ENCODE data around the gene CDKN1B. TPM values are rescaled to one million over a fixed set of nuclear protein-coding genes. Genes with fewer than 3 reads are reported as not detected.

Gene CDKN1B
- total RNA-seq: 63.0 TPM

DNA sequence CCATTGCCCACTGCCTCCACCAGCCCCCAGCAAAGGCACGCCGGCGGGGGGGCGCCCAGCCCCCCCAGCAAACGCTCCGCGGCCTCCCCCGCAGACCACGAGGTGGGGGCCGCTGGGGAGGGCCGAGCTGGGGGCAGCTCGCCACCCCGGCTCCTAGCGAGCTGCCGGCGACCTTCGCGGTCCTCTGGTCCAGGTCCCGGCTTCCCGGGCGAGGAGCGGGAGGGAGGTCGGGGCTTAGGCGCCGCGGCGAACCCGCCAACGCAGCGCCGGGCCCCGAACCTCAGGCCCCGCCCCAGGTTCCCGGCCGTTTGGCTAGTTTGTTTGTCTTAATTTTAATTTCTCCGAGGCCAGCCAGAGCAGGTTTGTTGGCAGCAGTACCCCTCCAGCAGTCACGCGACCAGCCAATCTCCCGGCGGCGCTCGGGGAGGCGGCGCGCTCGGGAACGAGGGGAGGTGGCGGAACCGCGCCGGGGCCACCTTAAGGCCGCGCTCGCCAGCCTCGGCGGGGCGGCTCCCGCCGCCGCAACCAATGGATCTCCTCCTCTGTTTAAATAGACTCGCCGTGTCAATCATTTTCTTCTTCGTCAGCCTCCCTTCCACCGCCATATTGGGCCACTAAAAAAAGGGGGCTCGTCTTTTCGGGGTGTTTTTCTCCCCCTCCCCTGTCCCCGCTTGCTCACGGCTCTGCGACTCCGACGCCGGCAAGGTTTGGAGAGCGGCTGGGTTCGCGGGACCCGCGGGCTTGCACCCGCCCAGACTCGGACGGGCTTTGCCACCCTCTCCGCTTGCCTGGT, at the start of gene CDKN1B:
Gene CDKN1B (plus strand): TSS at position 576 of the 793 bp plus-strand sequence. CDS start 472 bp downstream, outside the sequence.
- DNase-seq (ENCODE audit: low spot score): peak; percentile 94

GRCh38 chr12:12668005-12668404, 49.2 kb upstream of the CDKN1B start:
- DNase-seq (ENCODE audit: low spot score): no peak

- no peak for DNase-seq (ENCODE audit: low spot score)
Observed at GRCh38 chr12:12669020-12669419, 48.1 kb upstream of the CDKN1B start.

DNA sequence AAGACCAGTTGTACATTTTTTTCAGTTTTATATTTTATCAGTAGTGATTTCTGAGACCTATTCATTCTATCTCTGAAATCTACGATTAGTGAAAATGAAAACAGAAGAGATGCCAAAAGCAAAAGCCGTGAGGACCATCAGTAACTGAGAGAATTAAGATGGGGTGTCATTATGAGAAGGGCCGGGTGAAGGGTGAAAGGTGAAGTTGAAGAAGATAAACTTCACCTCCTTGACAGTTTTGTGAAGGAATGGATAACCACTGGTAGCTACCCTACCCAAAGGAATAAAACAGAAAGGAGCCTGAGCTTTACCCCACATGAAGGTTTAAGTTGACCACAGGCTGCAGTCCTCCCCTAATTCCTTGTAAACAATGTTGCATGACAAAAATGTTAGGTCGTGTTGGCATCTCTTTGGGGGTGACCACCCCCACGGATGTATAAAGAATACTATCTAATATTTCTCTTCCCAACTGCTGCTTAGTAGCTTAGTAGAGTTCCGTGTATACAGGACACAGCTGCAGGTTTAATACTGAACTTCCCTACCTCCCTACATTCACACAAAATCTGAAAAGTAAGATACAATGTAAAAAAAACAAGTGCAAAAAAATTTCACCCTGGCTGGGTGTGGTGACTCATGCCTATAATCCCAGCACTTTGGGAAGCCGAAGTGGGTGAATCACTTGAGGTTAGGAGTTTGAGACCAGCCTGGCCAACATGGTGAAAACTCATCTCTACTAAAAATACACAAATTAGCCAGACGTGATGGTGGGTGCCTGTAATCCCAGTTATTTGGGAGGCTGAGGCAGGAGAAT, 45.1 kb upstream of the CDKN1B start:
- DNase-seq (ENCODE audit: low spot score): no peak

DNA sequence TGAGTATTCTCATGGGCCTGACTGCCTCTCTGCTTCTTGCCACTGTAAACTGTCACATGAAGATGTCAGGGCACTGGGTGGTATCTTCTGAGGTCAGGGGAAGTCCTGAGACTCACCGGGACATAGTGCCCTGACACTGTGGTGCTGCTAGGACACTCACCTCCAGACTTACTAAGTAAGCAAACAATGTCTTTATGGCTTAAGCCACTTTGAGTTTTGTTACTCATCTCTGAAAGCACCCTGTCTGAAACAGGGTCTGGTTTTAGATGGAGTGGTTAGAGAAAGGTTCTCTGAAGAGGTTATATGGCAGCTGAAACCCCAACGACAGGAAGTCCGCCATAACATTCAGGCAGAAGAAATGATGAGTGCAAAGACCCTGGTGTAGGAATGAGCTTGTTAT, 43.9 kb upstream of the CDKN1B start:
- DNase-seq (ENCODE audit: low spot score): no peak

DNA sequence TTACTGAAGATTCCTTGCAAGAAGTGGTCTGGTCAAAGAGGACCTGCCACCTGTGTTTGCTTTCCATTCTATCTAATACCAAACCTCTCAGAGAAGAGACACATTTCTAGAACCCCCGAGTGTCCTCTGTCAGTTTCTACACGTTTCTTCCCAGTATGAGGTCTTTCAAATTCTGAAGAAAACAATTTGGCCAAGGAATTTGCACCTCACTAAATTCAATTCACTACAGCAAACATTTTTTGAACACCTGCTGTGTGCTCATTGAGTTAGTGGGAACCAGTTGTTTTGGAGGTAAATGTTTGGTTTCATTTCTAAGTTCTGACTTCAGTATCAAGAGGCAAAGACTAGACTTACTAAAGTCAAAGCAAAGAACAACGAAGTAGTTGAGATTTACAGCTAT, 40.6 kb upstream of the CDKN1B start:
- no peak for DNase-seq (ENCODE audit: low spot score)

- DNase-seq (ENCODE audit: low spot score): no peak
Observed at GRCh38 chr12:12681061-12681765, 36.0 kb upstream of the CDKN1B start.

GRCh38 chr12:12682284-12682683, 34.9 kb upstream of the CDKN1B start:
- no peak for DNase-seq (ENCODE audit: low spot score)

DNA sequence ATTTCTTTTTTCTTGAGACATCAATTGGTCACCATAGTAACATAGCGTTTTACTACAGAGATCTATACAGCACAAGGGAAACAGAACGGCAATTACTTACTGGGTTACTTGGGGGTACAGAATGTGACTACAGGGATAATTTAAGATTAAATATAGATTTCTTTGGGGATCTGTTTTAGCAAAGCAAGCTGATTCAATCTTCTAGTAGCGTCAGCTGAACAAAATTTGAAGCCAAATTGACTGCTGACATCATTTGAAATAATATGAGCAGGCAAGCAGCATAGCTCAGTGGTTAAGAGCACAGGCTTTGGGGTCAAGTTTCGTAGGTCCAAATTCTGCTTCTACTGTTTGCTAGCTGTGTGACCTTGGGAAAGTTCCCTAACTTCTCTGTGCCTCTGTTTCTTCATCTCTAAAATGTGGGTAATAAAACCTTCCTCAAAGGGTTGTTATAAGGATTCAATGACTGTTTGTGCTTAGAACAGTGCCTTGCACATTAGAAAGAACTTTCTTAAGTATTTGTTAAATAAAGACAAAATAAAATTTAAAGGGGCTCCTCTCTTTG, 34.0 kb upstream of the CDKN1B start:
- DNase-seq (ENCODE audit: low spot score): no peak

- no peak for DNase-seq (ENCODE audit: low spot score)
Observed at GRCh38 chr12:12683725-12684124, 33.4 kb upstream of the CDKN1B start.

DNA sequence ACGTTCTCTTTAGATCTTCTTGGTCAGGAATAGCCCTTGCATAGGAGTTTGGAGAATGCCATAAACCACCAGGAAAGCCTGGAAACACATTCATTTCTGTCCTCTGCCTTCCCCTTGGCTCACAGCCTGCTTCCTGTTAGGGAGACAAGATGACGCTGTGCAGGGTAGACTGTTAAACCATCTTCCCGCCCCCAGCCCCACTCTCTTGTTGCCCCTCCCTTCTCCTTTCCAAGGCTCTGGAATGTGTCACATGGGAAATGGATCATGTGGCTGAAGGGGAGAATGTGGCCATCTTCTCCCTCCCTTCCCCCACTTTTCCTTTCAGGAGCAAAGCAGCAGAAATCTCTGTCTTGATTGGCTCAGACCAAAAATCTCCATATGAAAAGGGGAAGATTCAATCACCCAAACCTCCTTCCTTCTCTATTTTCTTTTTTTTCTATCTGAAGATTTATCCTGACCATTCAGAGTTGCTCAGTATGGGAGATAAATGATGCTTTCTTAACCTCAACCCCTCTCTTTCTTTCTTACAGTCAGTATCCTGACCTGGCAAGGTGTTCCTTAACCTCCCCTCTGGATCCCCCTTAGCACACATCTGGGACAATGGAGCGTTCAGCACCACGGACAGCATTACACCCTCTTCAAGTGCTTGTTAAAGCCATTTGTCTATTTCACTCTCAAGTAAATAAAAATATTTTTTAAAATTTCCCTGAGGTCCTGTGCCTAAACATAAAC, 32.6 kb upstream of the CDKN1B start:
- DNase-seq (ENCODE audit: low spot score): peak; percentile 47

DNA sequence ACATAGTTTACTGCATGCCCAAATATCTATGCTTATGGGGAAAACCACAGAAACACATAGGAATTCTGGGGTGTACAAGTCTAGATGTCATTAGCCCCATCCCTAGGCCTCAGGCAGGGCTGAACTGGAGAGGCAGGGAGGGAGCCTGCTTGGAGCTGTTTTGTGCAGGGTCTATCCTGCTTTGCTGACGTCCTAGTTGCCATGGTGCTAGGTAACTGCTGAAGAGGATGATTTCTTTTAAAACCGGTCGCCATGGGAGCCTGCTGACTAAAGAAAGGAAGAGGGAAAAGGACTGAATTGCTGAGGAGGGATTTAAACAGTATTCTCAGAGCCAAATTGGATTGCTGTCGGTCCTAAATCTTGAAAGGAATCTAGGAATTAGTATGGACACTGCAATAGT, 31.9 kb upstream of the CDKN1B start:
- no peak for DNase-seq (ENCODE audit: low spot score)

GRCh38 chr12:12686472-12686871, 30.7 kb upstream of the CDKN1B start:
- DNase-seq (ENCODE audit: low spot score): no peak

DNA sequence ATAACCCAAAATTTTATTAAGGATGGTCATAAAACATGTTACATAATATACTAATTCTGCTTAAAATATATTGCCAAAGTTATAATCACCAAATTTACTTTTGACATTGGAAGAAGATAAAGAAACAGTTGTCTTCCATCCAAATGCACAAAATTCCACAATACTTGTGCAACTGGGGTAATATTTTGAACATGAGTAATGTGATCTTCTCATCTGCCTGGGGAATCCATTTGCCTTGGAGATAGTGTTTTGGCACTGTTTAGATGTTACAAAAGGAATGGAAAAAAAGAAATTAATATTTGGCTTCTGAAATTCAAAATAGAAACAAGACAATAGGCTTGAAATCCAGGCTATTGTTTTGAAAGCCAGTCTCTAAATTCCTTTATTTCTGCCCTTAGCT, 30.2 kb upstream of the CDKN1B start:
- no peak for DNase-seq (ENCODE audit: low spot score)

DNA sequence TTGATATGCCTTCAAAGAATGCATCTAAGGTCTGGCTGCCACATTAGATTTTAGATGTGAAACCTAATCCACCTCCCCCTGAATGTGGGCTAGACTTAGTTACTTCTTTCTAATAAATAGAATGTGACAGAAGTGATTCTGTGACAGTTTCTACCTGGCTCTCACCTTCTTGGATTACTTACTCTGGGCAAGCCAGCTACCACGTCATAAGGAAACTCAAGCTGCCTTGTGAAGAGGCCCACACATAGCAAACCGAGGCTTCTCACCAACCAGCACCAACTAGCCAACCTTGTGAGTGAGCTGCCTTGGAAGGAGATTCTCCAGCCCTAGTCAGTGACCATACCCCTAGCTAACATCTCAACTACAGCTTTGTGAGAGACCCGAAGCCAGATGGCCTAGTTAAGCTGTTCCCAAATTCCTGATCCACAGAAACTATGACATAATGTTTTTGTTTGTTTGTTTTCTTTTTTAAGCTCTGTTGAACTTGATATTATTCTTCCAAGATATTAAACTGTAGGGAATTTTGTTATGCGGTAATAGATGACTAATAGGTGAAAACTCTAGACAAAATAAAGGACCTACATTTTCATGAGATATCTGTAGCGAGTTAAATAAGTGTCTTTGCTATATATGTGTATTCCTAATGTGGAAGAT, 27.4 kb upstream of the CDKN1B start:
- no peak for DNase-seq (ENCODE audit: low spot score)

GRCh38 chr12:12691549-12691948, 25.6 kb upstream of the CDKN1B start:
- no peak for DNase-seq (ENCODE audit: low spot score)

GRCh38 chr12:12693111-12693671, 24.0 kb upstream of the CDKN1B start:
- DNase-seq (ENCODE audit: low spot score): no peak

- peak; percentile 94 for DNase-seq (ENCODE audit: low spot score)
Observed at GRCh38 chr12:12696562-12697383, 20.4 kb upstream of the CDKN1B start.

DNA sequence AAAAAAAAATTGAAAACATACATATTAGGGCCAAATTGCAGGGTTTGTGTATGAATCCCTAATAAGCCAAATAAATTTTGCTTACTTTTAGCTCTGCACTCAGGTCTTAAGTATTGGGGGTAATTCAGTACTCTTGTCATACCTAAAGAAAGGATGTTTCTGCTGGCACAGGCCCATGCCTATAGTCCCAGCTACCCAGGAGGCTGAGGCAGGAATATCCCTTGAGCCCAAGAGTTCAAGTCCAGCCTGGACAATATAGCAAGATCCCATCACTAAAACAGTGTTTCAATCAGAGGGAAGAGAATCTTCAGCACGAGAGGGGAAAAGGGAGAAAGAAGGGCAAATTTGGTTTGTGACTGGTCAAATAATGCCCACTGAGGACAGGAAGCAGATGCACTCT, 17.8 kb upstream of the CDKN1B start:
- no peak for DNase-seq (ENCODE audit: low spot score)

DNA sequence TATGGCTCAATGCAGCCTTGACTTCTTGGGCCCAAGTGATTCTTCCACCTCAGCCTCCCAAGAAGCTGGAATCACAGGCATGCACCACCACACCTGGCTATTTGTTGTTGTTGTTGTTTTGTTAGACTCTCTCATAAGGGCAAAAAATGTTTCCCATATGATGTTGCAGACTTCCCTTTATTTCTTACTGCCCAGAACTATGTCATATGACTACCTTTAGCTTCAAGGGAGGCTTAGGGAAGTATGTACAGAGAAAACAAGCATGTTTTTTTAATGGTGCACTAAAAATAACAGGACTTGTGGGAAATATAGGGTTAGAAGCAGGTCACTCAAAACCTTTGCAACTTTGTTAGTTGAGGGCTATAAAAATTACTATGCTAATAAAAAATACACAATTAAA, 16.9 kb upstream of the CDKN1B start:
- no peak for DNase-seq (ENCODE audit: low spot score)
